HG03095 (cell line): ENCODE results near the gene HLA-DRB5.
"Not testable (repeated sequence)": the region's sequence is repeated elsewhere in the genome, so short reads cannot be mapped to it uniquely, and the experiment has no call there.

Source experiments
- ATAC-seq: cut with Tn5 transposase; IDR thresholded peaks from one replicate; pipeline ENCODE4 v1.9.1; 2021; ENCODE audit warnings: moderate library complexity; ENCODE audit not compliant: unreplicated experiment

HLA-DRB5 gene

DNA sequence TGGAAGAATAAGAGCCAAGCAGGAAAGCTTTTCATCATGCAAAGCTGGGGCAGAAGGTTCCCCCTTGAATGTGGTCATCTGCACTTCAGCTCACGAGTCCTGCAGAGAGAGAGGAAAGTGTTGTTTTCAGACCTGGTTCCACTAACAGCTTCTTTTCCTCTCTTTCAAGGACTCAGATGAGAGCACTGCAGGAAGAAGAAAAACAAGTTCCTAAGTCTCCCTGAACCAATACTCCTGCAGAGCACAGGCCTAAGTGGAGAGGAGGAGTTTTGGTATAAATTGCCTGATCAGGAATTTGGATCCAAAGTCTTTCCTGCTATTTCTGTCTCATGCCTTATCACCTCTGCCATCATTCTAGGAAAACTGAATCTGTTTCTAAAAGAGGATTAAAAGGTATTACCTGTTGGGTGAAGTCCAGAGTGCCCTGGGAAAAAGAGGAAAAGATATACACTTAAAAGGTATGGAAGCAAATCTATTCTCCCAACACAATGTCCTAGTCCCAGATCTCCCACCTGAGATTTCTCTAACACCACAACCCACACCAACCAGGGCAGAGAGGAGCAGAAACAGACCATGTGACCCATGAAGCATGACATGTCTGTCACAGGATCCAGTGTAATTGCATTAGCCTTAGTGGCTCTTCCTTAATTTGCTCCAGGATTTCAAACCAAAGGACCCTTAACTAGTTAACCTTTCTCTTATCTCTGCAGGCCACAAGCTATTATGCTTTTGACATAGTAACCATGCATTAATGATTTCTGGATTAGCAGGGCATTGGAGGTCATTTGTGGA is 12.2 kb downstream of the HLA-DRB5 start:
- ATAC-seq, result no peak

GRCh38 chr6:32501016-32501415 is 29.1 kb downstream of the HLA-DRB5 start:
- no peak for ATAC-seq

DNA sequence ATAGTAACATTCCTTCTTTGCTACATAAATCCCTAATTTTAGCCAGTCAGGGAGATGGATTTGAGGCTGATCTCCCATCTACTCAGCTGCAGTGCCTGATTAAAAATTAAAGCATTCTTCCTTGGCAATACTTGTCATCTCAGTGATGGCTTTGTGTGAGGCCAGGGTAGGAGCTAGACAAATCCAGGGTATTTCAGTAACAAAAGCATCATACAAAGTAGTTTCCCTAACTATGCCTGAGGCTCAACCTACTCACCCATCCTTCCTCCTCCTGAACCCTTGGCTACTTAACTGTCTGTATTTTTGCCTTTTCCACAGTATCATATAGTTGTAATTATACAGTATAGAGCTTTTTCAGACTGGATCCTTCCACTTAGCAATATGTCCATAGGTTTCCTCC is 37.7 kb downstream of the HLA-DRB5 start:
- ATAC-seq, result no peak

DNA sequence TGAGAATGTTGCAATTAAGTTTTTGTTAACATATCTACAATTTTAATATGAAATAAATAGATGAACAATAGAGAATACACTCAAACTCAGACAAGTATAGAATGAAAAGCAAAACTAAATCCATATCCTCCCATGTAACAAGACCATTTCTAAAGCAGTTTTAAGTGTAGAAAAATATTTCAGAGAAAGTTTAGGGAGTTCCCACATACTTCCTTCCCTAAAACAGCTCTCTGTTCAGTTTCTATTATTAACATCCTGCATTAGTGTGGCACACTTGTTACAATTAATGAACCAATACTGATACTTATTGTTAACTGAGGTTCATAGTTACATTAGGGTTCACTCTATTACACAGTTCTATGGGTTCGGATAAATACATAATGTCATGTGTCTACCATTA is 38.4 kb downstream of the HLA-DRB5 start:
- ATAC-seq, result no peak

GRCh38 chr6:32488083-32488482 is 42.0 kb downstream of the HLA-DRB5 start:
- no peak for ATAC-seq

GRCh38 chr6:32484614-32484998 is 45.5 kb downstream of the HLA-DRB5 start:
- ATAC-seq, result no peak

- no peak for ATAC-seq
Observed at GRCh38 chr6:32483968-32484613, 46.0 kb downstream of the HLA-DRB5 start.

GRCh38 chr6:32475392-32476206 is 54.5 kb downstream of the HLA-DRB5 start:
- no peak for ATAC-seq

DNA sequence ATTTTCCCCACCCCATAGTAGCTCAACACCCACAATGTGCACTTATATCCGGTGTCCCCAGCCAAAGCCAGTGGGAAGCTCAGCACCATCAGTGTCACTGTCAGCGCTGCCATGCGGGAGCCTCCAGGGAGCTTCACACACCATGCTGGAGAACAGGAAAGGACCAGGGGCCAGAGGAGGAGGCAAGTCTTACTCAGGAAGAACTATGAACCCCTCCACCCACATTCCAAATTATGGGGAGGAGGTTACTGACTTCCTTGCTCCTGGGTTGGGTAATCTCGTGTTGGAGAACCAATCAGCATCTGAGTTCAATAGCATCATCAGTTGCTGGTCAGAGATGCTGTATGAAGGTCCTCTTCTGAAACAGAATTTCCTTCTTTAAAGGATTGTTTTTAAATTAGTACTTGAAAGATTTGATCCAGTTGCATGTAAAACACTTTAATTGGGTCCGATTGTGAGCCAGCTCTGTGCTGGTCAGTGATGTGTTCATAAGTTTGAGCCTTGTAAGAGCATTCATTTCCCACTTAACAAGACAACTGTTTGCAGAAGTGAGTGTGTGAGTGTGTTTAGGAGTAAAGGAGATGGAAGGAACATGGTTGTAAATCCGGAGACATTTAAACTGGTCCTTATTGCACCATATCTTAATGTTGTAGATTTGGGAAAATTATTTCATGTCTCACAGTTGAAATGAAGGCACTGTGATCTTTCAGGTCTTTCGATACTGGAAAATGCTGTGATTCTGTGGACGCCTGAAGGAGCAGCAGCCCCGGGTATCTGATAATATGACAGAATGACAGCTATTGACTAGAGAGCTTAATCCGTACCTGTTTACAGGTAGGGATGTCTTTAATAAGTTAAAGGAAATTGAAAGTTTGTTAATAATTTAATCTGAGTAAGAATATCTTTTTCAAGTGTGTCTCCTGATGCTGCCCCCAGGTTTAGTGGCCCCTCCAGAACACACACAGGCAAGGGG is 56.4 kb downstream of the HLA-DRB5 start:
- peak; percentile 92 for ATAC-seq

DNA sequence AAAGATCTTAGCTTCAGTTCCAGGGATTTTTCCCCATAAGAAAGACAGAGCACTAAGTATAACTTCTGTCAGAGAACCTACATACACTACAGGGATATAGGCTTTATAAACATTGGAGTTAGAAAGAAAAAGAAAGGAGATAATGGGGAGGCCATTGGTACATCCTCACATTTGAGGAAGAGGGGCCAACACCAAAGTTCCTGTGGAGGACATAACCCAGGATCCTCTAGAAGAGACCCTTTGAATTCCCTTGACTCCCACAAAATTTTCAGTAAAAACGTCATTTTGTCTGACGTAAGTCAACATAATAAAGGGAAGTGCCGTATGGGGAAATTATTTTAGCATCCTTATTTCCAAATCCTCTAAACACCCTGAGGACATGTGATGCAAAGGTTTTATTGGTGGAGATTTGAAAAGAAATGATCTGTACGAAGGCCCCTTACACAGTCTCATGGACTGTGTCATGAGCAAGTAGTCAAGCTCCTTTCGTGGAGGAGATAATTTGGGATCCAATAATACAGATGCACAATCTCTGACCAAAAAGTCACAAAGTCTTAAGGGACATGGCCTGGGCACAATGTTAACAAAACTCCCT is 57.2 kb downstream of the HLA-DRB5 start:
- ATAC-seq, result no peak

DNA sequence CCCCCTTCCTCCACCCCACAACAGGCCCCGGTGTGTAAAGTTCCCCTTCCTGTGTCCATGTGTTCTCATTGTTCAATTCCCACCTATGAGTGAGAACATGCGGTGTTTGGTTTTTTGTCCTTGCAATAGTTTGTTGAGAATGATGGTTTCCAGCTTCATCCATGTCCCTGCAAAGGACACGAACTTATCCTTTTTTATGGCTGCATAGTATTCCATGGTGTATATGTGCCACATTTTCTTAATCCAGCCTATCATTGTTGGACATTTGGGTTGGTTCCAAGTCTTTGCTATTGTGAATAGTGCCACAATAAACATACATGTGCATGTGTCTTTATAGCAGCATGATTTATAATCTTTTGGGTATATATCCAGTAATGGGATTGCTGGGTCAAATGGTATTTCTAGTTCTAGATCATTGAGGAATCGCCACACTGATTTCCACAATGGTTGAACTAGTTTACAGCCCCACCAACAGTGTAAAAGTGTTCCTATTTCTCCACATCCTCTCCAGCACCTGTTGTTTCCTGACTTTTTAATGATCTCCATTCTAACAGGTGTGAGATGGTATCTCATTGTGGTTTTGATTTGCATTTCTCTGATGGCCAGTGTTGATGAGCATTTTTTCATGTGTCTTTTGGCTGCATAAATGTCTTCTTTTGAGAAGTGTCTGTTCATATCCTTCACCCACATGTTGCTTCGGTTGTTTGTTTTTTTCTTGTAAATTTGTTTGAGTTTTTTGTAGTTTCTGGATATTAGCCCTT is 62.2 kb downstream of the HLA-DRB5 start:
- not testable (repeated sequence) for ATAC-seq
